Heart left ventricle (tissue), 13 donors: Measurements from ENCODE around the gene PPT1.

Experiments
- POLR2A ChIP-seq, 2 donors: fragments of 450-650 bp; IDR thresholded peaks; one replicate each; pipeline ENCODE4 v1.6.1; 2017; ENCODE audit warnings: antibody characterized with exemption in 2 of 2, mild to moderate bottlenecking in 2 of 2, moderate library complexity in 2 of 2
- TF ChIP-seq, protein P1 (sequence below), 12 donors: fragments of 200-600 bp; sonication (generic) in 4 of 12; IDR thresholded peaks; one replicate each; pipeline versions ENCODE4 v1.5.0 to v1.8.0; 2018 to 2022; ENCODE audit warnings: antibody characterized with exemption in 12 of 12, mild to moderate bottlenecking in 5 of 12
- donor health status: ischemic (EF 13 %, LVEDD 7.1; RV severe dilation, severe dysfunction).
- donor health status: DM: no; HTN: yes; CAD: no.
- donor health status: DM: no; HTN: no; CAD: no.
- donor health status: ischemic (EF 25% LVEDD 6.9; RV normal size, moderate dysfunction).
- donor health status: ischemic (EF 25% LVEDD 5.7; RV mildly dilated, moderate dysfunction).
- donor health status: ischemic (EF 35%, LVEDD 5.7; RV mildly dilated, moderate dysfunction).
- donor health status: nonischemic (EF 11% LVEDD 7.7; RV severe dilation, severe dysfunction).
- donor health status: DM: yes; HTN: yes; CAD: no.
- donor health status: PGD.
- donor health status: ischemic (EF 29% LVEDD 5.4; RV normal size, mild dysfunction).
- donor health status: nonischemic (EF 23%, LVEDD 6.1; RV moderate dilation, normal function).

DNA sequence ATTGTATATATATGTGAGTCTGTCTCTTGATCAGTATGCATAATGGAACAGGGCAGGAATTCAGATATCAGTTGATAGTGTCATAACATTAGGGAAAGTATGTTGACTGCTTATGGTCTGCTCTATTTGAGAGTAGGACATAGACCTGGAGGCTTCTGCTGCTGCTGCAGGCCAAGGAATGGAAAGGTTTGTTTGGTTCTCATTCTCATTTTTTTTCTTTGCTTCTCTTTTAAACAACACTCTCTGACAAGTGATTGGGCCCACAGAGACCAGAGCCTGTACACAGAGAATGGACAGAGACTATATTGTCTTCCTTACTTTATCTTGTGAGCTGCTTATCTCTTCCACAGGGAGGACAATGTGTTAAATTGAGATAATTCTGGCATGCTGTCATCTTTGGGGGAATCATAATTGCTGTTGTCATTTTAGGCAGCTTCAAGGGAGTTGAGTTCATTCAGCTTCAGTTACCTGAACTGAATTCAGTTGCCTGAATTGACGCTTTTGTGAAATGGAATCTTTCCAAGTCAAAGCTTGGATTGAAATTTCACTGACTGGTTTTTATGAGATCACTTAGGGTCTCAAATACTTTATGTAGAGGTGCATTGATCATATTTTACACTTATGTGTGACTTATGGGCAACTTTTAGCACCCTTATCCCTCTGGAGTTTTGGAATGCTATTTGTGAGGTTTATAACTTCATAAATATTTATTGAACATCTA lies 39.6 kb downstream of the PPT1 start:
- no peak for TF ChIP-seq POLR2A (IDR thresholded peaks at IDR 0.05)
- TF ChIP-seq, protein P1, sequence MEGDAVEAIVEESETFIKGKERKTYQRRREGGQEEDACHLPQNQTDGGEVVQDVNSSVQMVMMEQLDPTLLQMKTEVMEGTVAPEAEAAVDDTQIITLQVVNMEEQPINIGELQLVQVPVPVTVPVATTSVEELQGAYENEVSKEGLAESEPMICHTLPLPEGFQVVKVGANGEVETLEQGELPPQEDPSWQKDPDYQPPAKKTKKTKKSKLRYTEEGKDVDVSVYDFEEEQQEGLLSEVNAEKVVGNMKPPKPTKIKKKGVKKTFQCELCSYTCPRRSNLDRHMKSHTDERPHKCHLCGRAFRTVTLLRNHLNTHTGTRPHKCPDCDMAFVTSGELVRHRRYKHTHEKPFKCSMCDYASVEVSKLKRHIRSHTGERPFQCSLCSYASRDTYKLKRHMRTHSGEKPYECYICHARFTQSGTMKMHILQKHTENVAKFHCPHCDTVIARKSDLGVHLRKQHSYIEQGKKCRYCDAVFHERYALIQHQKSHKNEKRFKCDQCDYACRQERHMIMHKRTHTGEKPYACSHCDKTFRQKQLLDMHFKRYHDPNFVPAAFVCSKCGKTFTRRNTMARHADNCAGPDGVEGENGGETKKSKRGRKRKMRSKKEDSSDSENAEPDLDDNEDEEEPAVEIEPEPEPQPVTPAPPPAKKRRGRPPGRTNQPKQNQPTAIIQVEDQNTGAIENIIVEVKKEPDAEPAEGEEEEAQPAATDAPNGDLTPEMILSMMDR (IDR thresholded peaks at IDR 0.05): no peak
